Kidney (tissue), 22 donors: Measurements from ENCODE around the gene GSAP. TPM values are rescaled to one million over a fixed set of nuclear protein-coding genes. Genes with fewer than 3 reads are reported as not detected.
A peak's percentile ranks its signal among the peaks of the same experiment; 100 is the strongest.
"Not testable (repeated sequence)": the region's sequence is repeated elsewhere in the genome, so short reads cannot be mapped to it uniquely, and the experiment has no call there.

Experiments
- DNase-seq, 5 donors: peaks; one replicate each; pipeline ENCODE4 v3.0.0-alpha.2; 2013 to 2020
- FAIRE-seq: peaks from 2 replicates; lab custom pipeline; 2012; peaks lifted over from hg19 to GRCh38; lab: Jason Lieb, UNC
- H3K27ac ChIP-seq, 2 donors: one replicate each; pipeline ENCODE4 v1.7.0; 2013; ENCODE audit warnings: low read depth in 2 of 2, low read length in 2 of 2, inconsistent platforms in 1 of 2
- H3K27me3 ChIP-seq: one replicate; pipeline ENCODE4 v1.7.1; 2013; ENCODE audit warnings: low read length, inconsistent platforms; ENCODE audit not compliant: control insufficient read depth, insufficient read depth
- H3K36me3 ChIP-seq, 3 donors: one replicate each; pipeline versions ENCODE4 v1.7.0 to v1.7.1; 2013; ENCODE audit warnings: low read length in 3 of 3, control low read depth in 1 of 3, inconsistent platforms in 1 of 3; ENCODE audit not compliant: insufficient read depth in 3 of 3, control insufficient read depth in 2 of 3
- H3K4me1 ChIP-seq, 3 donors: one replicate each; pipeline versions ENCODE4 v1.7.0 to v1.7.1; 2013; ENCODE audit warnings: low read length in 3 of 3, inconsistent platforms in 1 of 3, low read depth in 1 of 3; ENCODE audit not compliant: control insufficient read depth in 2 of 3, insufficient read depth in 2 of 3
- H3K4me3 ChIP-seq, 3 donors: one replicate each; pipeline versions ENCODE4 v1.7.0 to v1.8.1; 2013; ENCODE audit warnings: low read length in 3 of 3, control low read depth in 1 of 3, inconsistent platforms in 1 of 3
- H3K9ac ChIP-seq, 3 donors: one replicate each; pipeline versions ENCODE4 v1.7.0 to v1.7.1; 2013; ENCODE audit warnings: low read length in 3 of 3, control low read depth in 1 of 3, inconsistent platforms in 1 of 3
- H3K9me3 ChIP-seq, 3 donors: one replicate each; pipeline versions ENCODE4 v1.7.0 to v1.7.1; 2013; ENCODE audit warnings: low read length in 3 of 3, control low read depth in 1 of 3, inconsistent platforms in 1 of 3; ENCODE audit not compliant: control insufficient read depth in 2 of 3, insufficient read depth in 1 of 3
- CTCF ChIP-seq: IDR thresholded peaks from 3 replicates; pipeline ENCODE4 v1.5.1; 2012; ENCODE audit warnings: mild to moderate bottlenecking, moderate library complexity, borderline replicate concordance; ENCODE audit not compliant: insufficient read depth; ENCODE audit errors: extremely low read depth
- intact Hi-C: fragments of 100-400 bp; cut with DNase I; formaldehyde crosslinking; loops from one replicate; pipeline ENCODE4 v1.11.1; 2022
- long read RNA-seq, 10 donors: library from polyadenylated mRNA in 1 of 10; unstranded in 1 of 10; transcript quantifications; one replicate each; pipeline ENCODE4 v2.0.0 and lab custom pipeline, GENCODE V29; 2021 to 2026
- polyA plus RNA-seq: library from polyadenylated mRNA; stranded (reverse); fragments of 350-450 nt; fragmentation: Illumina TruSeq; extraction: RNeasy Lipid Tissue Mini Kit (QIAGEN cat#74804); gene quantifications from one replicate; pipeline ENCODE4 v1.2.3, GENCODE V29; 2014; ENCODE audit warnings: low read depth, low replicate concordance; ENCODE audit not compliant: insufficient read depth
- total RNA-seq: library from RNA; stranded (reverse); fragmentation: NEBNext Ultra II Directional; extraction: Animal tissue kit (Norgen Biotek cat#: 25700); gene quantifications from one replicate; pipeline ENCODE4 v1.2.1, GENCODE V29; 2021
- donor health status: control.
- donor health status: control.
- donor health status: control.
- donor health status: control.
- donor health status: control.
- donor health status: DM: yes; HTN: yes; CAD: no.
- donor health status: Normal renal cell carcinoma (clear cell type).

GSAP gene
- total RNA-seq (29.4 TPM), polyA plus RNA-seq (11.7 TPM)
- long read RNA-seq, donor 1, partial matches to known transcripts: 0 of 1 reads
- long read RNA-seq, donor 1, other reads (novel, unspliced or antisense): 0 of 1 reads
- long read RNA-seq, donor 2, partial matches to known transcripts: 0 of 1 reads
- long read RNA-seq, donor 2, other reads (novel, unspliced or antisense): 0 of 1 reads
- long read RNA-seq, donor 3: 0 reads
- long read RNA-seq, donor 4, partial matches to known transcripts: 0 of 1 reads
- long read RNA-seq, donor 4, other reads (novel, unspliced or antisense): 0 of 1 reads
- long read RNA-seq, donor 5: 0 reads
- long read RNA-seq, donor 6: 0 reads
- long read RNA-seq, donor 7, transcript GSAP-201 (31 exons, 3,251 nt): major isoform, 9 of 22 reads
- long read RNA-seq, donor 7, partial matches to known transcripts: 4 of 22 reads
- long read RNA-seq, donor 7, other reads (novel, unspliced or antisense): 9 of 22 reads
- long read RNA-seq, donor 8, partial matches to known transcripts: 0 of 1 reads
- long read RNA-seq, donor 8, other reads (novel, unspliced or antisense): 0 of 1 reads
- long read RNA-seq, donor 9: 0 reads
- long read RNA-seq, donor 10, partial matches to known transcripts: 0 of 1 reads
- long read RNA-seq, donor 10, other reads (novel, unspliced or antisense): 0 of 1 reads

- Histone ChIP-seq H3K9me3 (no peaks in the 10 kb centered on the region), H3K27me3 (no peaks in the 10 kb centered on the region), H3K4me3 (peak within 1 kb of the TSS; percentile 49 to 75 (median 72)), H3K36me3 (no peaks in the 10 kb centered on the region), H3K27ac (peak within 1 kb of the TSS; percentile 76 to 90), H3K4me1 (peaks cover 0 to 8% (median 6%) of the 10 kb centered on the region in 3 donors), H3K9ac (peak within 1 kb of the TSS; percentile 50 to 88 (median 63))
- TF ChIP-seq CTCF: no peak
- DNase-seq: peak; percentile 55 to 88 (median 71)
- intact Hi-C loops: no loop called here
- FAIRE-seq: no peak
Measured at GRCh38 chr7:77415823-77416620, at the start of gene GSAP. GSAP (minus strand) TSS chr7:77416349; CDS start chr7:77416321, 28 bp downstream.

GRCh38 chr7:77465256-77465655, 49.1 kb upstream of the GSAP start:
- Histone ChIP-seq H3K9me3 (no peaks in the 10 kb centered on the region), H3K27ac (no peak overlapping the region), H3K9ac (no peak overlapping the region), H3K27me3 (no peaks in the 10 kb centered on the region), H3K4me3 (no peak overlapping the region), H3K36me3 (no peaks in the 10 kb centered on the region), H3K4me1 (no peaks in the 10 kb centered on the region)
- DNase-seq (no peak), FAIRE-seq (no peak)
- intact Hi-C loops: no loop called here
- no peak for TF ChIP-seq CTCF

- DNase-seq (no peak), FAIRE-seq (no peak)
- no peak for TF ChIP-seq CTCF
- H3K4me1 ChIP-seq: no peaks in the 10 kb centered on the region
- no peaks in the 10 kb centered on the region for H3K9me3 ChIP-seq
- H3K27ac ChIP-seq: no peak overlapping the region
- H3K27me3 ChIP-seq: no peaks in the 10 kb centered on the region
- H3K36me3 ChIP-seq: no peaks in the 10 kb centered on the region
- no peak overlapping the region for H3K4me3 ChIP-seq
- no peak overlapping the region for H3K9ac ChIP-seq
- intact Hi-C loops: no loop called here
Measured at GRCh38 chr7:77464589-77464988, 48.4 kb upstream of the GSAP start.

GRCh38 chr7:77463632-77464031, 47.5 kb upstream of the GSAP start:
- FAIRE-seq, H3K36me3 ChIP-seq, intact Hi-C loops, H3K9ac ChIP-seq, H3K4me1 ChIP-seq, H3K27me3 ChIP-seq, H3K9me3 ChIP-seq, H3K4me3 ChIP-seq, DNase-seq, H3K27ac ChIP-seq: not testable (repeated sequence)
